ENCODE measurements around the gene ENO3.
A peak's percentile ranks its signal among the peaks of the same experiment; 100 is the strongest.

The ENO3 gene

GRCh38 chr17:4947411-4948165 is 3.3 kb upstream of the ENO3 start:
- DNase-seq (ENCODE audit: insufficient read length, low spot score) (peak; percentile 53), FAIRE-seq (no peak)
- TF ChIP-seq POU2F2 (IDR thresholded peaks at IDR 0.05; ENCODE audit: low read depth, low read length) (no peak), POLR2AphosphoS5 (IDR thresholded peaks at IDR 0.05; ENCODE audit: low read depth, low read length) (peak; percentile 51; the same call in 1 of the 2 replicates), POLR2A (IDR thresholded peaks at IDR 0.05; ENCODE audit: low read depth, low read length) (0 out of 2 replicates have a peak, but pooled peaks have one; percentile 36), SPI1 (IDR thresholded peaks at IDR 0.05; ENCODE audit: low read depth, low read length) (peak; percentile 22; the same call in 1 of the 2 replicates), PAX5 (IDR thresholded peaks at IDR 0.05; ENCODE audit: insufficient read depth, low read length, severe bottlenecking) (no peak), TAF1 (IDR thresholded peaks at IDR 0.05; ENCODE audit: low read depth, low read length) (peak; percentile 45; the same call in 1 of the 2 replicates)

GRCh38 chr17:4948166-4948930 is 2.6 kb upstream of the ENO3 start, which contains the start of gene PFN1:
Gene PFN1, minus strand, starts transcription at chr17:4948530. Its CDS starts 136 bp downstream, at chr17:4948394.
- peak; percentile 93 for FAIRE-seq
- peak; percentile 75 for DNase-seq (ENCODE audit: insufficient read length, low spot score)
- TF ChIP-seq POLR2AphosphoS5 (IDR thresholded peaks at IDR 0.05; ENCODE audit: low read depth, low read length) (peak; percentile 83), SPI1 (IDR thresholded peaks at IDR 0.05; ENCODE audit: low read depth, low read length) (no peak), POLR2A (IDR thresholded peaks at IDR 0.05; ENCODE audit: low read depth, low read length) (peak; percentile 94), PAX5 (IDR thresholded peaks at IDR 0.05; ENCODE audit: insufficient read depth, low read length, severe bottlenecking) (peak; percentile 33), POU2F2 (IDR thresholded peaks at IDR 0.05; ENCODE audit: low read depth, low read length) (peak; percentile 55; the same call in 1 of the 2 replicates), TAF1 (IDR thresholded peaks at IDR 0.05; ENCODE audit: low read depth, low read length) (peak; percentile 86)

GRCh38 chr17:4948931-4949320 is 2.0 kb upstream of the ENO3 start:
- peak; percentile 84 for DNase-seq (ENCODE audit: insufficient read length, low spot score)
- no peak for TF ChIP-seq PAX5 (IDR thresholded peaks at IDR 0.05; ENCODE audit: insufficient read depth, low read length, severe bottlenecking)
- TF ChIP-seq POU2F2 (IDR thresholded peaks at IDR 0.05; ENCODE audit: low read depth, low read length): no peak
- TF ChIP-seq TAF1 (IDR thresholded peaks at IDR 0.05; ENCODE audit: low read depth, low read length): peak; percentile 54; the same call in 1 of the 2 replicates
- FAIRE-seq: no peak

- no peak for FAIRE-seq
- DNase-seq (ENCODE audit: insufficient read length, low spot score): peak; percentile 77
- no peak for TF ChIP-seq SPI1 (IDR thresholded peaks at IDR 0.05; ENCODE audit: low read depth, low read length)
- TF ChIP-seq POLR2AphosphoS5 (IDR thresholded peaks at IDR 0.05; ENCODE audit: low read depth, low read length): no peak
- TF ChIP-seq POU2F2 (IDR thresholded peaks at IDR 0.05; ENCODE audit: low read depth, low read length): 0 out of 2 replicates have a peak, but pooled peaks have one; percentile 18
Measured at GRCh38 chr17:4949321-4950074, 1.4 kb upstream of the ENO3 start.

GRCh38 chr17:4950075-4950745 is 709 bp upstream of the ENO3 start:
- no peak for DNase-seq (ENCODE audit: insufficient read length, low spot score)
- peak; percentile 31 for TF ChIP-seq POLR2A (IDR thresholded peaks at IDR 0.05; ENCODE audit: low read depth, low read length)
- no peak for TF ChIP-seq POLR2AphosphoS5 (IDR thresholded peaks at IDR 0.05; ENCODE audit: low read depth, low read length)
- TF ChIP-seq POU2F2 (IDR thresholded peaks at IDR 0.05; ENCODE audit: low read depth, low read length): no peak
- no peak for FAIRE-seq

GRCh38 chr17:4951486-4951885 is 567 bp downstream of the ENO3 start:
- no peak for FAIRE-seq
- DNase-seq (ENCODE audit: insufficient read length, low spot score): no peak
- no peak for TF ChIP-seq POU2F2 (IDR thresholded peaks at IDR 0.05; ENCODE audit: low read depth, low read length)
- TF ChIP-seq POLR2A (IDR thresholded peaks at IDR 0.05; ENCODE audit: low read depth, low read length): no peak
- no peak for TF ChIP-seq SPI1 (IDR thresholded peaks at IDR 0.05; ENCODE audit: low read depth, low read length)
- TF ChIP-seq PAX5 (IDR thresholded peaks at IDR 0.05; ENCODE audit: insufficient read depth, low read length, severe bottlenecking): no peak
- no peak for TF ChIP-seq POLR2AphosphoS5 (IDR thresholded peaks at IDR 0.05; ENCODE audit: low read depth, low read length)
- no peak for TF ChIP-seq TAF1 (IDR thresholded peaks at IDR 0.05; ENCODE audit: low read depth, low read length)

GRCh38 chr17:4953451-4953961 is 2.6 kb downstream of the ENO3 start:
- FAIRE-seq (no peak), DNase-seq (ENCODE audit: insufficient read length, low spot score) (no peak)
- TF ChIP-seq SPI1 (IDR thresholded peaks at IDR 0.05; ENCODE audit: low read depth, low read length) (no peak), POLR2AphosphoS5 (IDR thresholded peaks at IDR 0.05; ENCODE audit: low read depth, low read length) (no peak), POU2F2 (IDR thresholded peaks at IDR 0.05; ENCODE audit: low read depth, low read length) (no peak), PAX5 (IDR thresholded peaks at IDR 0.05; ENCODE audit: insufficient read depth, low read length, severe bottlenecking) (no peak), POLR2A (IDR thresholded peaks at IDR 0.05; ENCODE audit: low read depth, low read length) (no peak), TAF1 (IDR thresholded peaks at IDR 0.05; ENCODE audit: low read depth, low read length) (no peak)

GRCh38 chr17:4955091-4955490 is 4.2 kb downstream of the ENO3 start:
- FAIRE-seq (no peak), DNase-seq (ENCODE audit: insufficient read length, low spot score) (no peak)
- TF ChIP-seq SPI1 (IDR thresholded peaks at IDR 0.05; ENCODE audit: low read depth, low read length) (no peak), POU2F2 (IDR thresholded peaks at IDR 0.05; ENCODE audit: low read depth, low read length) (no peak), POLR2A (IDR thresholded peaks at IDR 0.05; ENCODE audit: low read depth, low read length) (no peak), TAF1 (IDR thresholded peaks at IDR 0.05; ENCODE audit: low read depth, low read length) (no peak), POLR2AphosphoS5 (IDR thresholded peaks at IDR 0.05; ENCODE audit: low read depth, low read length) (no peak), PAX5 (IDR thresholded peaks at IDR 0.05; ENCODE audit: insufficient read depth, low read length, severe bottlenecking) (no peak)
